HG03139 (cell line): ENCODE results near the gene KIT.

ENCODE experiments used
- ATAC-seq: cut with Tn5 transposase; IDR thresholded peaks from one replicate; pipeline ENCODE4 v1.9.1; 2021; ENCODE audit not compliant: unreplicated experiment

The KIT gene

DNA sequence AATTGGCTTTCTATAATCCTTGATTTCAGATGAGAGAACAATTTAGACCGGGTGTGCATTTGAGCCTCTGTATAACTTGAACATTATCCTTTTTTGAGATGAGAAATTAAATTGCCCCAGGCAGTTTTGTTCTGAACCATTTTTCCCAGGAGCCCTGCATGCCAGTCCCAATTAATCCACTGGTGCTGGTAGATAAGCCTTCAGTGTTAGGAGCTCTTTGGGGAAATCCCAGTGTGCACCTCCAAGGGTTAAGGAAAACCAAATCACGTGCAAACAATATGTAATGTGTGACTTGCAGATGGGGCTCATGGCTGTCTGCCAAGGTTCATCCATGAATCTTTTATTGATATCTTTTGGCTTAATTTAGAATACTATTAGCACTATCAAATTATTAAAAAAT, 43.2 kb downstream of the KIT start:
- no peak for ATAC-seq

DNA sequence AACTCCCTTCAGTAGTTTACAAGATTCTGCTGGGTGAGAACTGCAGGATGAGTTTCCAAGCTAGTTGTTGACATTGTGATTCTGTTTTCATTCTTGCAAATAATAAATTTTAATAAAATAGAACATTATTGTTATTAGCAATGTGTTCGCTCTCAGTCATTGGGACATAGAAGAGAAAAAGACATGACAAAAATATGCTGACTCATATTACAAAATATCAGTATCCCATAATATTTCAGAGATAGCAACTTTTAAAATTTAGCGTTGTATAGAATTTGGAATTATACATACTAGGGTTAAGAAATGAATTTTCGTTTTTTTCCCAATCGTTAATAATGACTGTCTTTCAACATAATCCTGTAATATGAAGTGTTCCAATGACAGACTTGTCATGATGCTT, 45.4 kb downstream of the KIT start:
- ATAC-seq: no peak

DNA sequence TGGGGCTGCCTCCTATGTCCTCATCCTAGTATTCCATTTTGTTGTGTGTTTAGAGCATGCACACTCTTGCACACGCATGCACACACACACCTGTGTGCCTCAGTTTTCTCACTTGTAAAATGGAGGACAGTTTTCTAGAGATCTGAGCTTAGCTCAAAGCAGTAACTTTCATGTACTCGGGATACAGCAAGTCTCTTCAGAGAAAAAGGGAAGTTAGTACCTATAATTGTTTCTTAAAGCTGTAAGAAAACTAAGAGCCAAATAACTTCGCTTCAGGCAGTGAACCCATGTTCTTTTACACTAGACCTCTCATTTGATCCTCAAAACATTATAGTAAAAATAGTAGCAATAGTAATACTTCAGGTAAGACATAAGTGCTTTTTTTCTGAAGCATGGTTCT, 49.6 kb downstream of the KIT start:
- ATAC-seq: no peak

DNA sequence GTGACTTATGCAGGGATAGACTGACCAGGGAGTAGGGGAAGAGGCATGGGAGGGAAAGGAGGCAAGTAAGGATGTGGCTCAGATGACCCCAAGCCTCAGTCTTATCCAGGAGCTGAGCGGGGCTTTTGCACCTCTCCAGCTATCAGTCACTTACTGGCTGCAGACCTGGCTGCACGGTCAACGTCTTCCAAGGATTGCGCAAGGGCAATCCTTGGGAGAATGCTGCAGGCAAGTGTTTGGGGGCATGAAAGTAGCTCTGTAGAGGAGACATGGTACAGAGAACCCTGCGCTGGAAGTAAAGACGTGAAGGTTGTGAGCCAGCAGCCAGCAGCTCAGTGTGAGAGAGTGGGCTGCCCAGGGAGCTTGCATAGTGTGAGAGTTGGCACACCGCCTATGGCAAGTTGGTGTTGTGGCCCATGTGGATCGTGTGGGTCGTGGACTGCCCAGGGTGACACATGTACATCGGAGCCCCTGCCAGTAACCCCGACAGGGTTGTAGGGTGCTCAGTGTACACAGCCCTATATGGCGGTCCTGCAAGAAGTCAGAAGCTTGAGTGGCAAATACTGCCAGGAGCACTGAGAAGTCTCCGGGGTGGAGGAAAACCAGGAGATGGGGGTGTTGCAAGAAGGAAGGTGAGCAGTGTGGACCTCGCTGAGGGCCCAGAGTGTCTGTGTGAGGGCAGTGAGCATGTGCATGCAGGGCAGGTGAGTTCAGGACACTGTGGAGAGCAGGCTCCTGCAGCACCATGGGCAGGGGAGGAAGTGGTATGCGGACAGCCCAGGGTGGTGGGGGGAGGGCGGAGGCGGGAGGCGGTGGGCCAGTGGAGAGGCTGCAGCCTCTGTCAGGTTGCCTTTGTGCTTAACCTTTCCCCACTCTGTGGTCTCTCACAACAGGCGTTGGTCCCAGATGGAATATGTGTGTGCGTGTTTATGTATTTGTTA, 50.9 kb downstream of the KIT start:
- no peak for ATAC-seq

DNA sequence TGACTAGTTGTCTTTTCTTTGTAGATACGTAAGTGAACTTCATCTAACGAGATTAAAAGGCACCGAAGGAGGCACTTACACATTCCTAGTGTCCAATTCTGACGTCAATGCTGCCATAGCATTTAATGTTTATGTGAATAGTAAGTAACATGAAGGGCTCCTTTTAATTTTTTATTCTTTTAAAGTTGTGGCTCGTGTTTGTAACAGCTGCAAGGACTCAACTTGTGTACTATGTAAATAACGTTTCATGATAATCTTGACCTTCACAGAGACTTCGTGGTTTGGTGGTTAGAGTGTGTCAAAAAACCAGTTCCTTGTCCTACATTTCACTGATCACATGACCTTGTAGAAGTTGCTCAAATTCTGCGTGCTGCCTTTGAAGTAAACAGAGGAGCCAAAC, 51.6 kb downstream of the KIT start:
- no peak for ATAC-seq

DNA sequence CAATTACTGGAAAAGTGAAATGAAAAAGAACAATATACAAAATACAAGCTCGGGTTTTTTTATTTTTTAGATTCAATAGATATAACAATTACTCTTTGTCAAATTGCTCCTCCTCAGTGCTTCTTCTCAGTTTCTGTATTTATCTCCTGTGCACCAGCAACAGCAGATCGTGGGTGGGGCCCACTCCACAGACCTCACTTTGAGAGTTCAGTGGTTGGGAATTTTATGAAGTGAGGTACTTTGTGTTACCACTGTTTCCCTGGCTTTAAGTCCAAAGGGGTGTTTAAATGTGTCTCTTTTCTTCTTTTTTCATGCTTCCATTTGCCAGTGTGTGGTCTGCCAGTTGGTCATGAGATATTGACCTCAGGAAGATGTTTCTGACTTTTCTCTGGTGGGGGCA, 54.4 kb downstream of the KIT start:
- ATAC-seq: no peak

DNA sequence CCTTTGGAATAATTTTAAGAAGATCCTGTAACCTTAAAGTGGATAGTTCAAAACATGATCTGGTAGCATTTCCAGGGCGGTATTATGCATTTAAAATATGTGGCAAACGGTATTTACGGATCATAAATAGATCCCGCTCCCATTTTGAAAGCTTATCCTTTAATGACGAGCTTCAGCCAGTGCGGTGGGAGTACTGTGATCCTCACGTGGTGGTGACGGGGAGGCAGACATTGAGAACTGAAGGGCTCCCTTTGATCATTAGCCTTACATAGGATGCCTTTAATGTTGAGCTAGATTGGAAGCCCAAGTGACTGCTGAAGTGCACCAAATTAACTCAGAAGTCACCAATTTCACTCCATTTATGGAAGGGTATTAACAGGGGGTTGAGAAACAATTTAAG, 56.9 kb downstream of the KIT start:
- ATAC-seq: no peak

DNA sequence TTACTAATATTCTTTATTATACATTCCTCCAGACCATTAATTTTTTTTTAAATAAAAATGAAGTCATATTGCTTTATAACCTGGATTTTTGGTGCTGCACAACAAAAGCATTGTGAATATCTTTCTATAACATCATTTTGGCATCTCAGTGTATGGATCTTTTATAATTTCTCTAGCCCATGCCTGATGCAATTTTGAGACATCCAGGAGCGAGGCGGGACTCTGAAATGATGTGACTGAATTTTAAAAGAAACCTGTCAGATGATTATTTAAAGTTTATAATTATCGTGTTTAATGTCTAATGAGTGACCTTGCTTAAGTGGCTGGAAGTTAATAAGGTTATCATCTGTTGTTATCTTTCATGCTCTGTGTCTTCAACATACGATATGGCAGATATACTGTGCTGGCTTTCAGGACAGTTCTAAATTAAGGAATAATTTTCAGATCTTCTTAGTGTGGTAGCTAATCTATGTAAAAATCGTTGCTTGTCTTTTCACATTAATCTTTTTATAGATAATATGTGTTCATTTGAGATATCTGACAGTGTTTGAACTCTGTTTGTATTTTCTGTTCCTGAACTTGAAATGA, 58.8 kb downstream of the KIT start:
- no peak for ATAC-seq

DNA sequence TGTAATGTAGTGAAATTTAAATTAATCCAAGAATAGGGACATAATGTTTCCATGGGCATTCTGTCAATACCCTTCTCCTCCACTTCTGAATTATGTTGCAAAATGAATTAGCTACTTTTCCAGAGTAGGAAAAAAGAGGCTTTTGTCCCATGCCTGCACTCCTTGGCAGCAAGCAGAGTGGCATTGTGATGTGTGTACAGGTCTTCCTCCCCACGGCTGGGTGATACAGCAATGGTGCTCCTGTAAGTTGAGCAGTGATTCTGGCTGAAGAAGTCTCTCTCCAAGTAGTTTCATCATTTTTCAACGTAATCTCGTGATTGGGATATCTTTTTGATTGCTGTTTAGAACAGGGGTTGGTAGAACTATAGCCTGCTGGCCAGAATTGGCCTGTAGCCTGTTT, 59.9 kb downstream of the KIT start:
- no peak for ATAC-seq

DNA sequence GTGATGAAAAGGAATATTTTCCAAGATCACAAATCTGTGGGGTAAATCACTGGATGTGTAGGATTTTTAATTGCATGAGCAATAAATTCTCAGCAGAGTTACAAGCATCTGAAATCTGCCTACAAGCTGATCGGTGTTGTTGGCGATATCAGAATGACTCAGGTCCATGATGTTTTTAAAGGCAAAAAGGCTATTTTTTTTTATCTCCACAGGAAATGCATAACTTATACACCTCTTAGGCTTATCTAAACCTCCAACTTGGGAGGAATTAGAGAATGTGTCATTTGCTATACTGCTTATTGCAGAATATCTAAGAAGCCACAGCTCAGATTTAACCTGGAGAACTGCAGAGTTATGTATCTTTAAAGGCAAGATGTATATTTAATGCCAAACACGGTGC, 61.6 kb downstream of the KIT start:
- ATAC-seq: no peak

DNA sequence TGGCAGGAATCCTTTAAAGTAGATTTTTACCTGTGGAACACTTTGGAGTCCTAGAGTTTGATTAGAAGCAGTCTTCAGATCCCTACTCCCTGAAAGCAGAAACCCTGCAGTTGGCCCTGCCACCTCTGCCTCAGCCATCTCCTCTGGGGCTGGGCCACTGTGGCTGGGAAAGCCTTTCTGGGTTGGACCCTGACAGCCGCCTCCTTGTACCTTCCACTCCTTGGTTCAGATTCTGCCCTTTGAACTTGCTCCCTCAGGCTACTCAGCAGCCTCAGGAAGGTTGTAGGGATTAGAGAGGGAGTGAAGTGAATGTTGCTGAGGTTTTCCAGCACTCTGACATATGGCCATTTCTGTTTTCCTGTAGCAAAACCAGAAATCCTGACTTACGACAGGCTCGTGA, 65.5 kb downstream of the KIT start:
- no peak for ATAC-seq

DNA sequence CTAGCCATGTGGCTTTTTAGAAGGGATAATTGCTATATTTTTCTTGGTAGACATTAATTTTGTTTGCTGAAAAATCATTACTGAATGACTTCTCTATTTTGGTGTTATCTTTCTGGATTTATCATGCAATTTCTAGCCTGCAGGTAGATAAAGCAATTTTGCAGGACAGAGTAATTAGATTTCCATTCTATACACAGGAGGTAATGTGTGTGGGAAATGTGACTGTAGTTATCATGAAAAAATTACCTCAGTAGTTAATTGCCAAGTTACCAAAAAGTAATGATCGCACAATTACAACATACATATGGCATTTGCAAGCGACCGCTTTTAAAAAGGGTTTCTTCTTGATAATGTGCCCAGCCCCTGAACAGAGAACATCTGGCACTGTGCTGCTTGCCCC, 66.1 kb downstream of the KIT start:
- ATAC-seq: no peak

DNA sequence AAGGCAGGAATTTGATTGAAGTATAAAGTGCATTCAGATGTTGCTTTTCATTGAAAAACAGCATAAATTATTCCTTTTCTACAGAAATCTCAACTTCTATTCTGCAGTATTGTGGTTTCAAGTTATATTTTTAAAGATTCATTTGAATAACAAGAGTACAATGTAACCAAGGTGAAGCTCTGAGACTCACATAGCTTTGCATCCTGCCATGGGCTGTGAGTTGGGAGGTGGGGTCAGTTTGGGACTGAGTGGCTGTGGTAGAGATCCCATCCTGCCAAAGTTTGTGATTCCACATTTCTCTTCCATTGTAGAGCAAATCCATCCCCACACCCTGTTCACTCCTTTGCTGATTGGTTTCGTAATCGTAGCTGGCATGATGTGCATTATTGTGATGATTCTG, 69.2 kb downstream of the KIT start:
- no peak for ATAC-seq

DNA sequence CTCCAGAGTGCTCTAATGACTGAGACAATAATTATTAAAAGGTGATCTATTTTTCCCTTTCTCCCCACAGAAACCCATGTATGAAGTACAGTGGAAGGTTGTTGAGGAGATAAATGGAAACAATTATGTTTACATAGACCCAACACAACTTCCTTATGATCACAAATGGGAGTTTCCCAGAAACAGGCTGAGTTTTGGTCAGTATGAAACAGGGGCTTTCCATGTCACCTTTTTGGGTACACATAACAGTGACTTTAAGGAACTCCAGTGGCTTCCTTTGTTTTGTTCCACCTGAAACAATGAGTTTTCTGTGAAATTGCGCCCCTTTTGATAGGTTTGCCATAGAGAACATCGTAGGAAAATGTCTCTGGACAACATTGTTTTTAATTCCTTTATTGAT, 69.6 kb downstream of the KIT start:
- ATAC-seq: no peak

DNA sequence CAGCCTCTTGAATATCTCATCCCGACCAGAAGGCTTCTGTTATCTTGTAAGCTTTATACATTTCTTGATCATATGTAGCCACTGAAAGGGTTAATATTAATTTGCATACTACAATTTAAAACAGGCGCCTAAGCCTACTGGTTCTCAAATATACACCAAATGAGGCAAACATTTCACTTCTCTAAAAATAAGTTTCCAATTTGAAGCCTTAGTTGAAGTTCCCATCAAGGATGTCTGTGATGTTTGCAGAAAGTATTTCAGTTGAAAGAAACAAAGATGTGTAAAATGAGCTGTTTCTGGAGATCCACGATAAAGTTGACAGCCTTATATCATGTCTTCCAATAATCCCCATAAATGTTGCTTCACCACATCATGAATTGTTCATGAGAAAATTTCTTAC, 70.6 kb downstream of the KIT start:
- no peak for ATAC-seq

DNA sequence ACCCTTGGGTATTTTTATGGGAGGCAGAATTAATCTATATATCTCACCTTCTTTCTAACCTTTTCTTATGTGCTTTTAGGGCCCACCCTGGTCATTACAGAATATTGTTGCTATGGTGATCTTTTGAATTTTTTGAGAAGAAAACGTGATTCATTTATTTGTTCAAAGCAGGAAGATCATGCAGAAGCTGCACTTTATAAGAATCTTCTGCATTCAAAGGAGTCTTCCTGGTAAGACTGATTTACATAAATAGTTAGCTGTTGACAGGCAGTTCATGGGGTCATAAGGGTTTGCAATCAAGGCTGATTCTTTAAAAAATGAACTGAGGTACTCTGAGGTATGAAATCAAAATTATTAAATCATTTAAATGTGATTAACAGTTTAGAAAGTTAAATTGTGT, 71.5 kb downstream of the KIT start:
- ATAC-seq: no peak

DNA sequence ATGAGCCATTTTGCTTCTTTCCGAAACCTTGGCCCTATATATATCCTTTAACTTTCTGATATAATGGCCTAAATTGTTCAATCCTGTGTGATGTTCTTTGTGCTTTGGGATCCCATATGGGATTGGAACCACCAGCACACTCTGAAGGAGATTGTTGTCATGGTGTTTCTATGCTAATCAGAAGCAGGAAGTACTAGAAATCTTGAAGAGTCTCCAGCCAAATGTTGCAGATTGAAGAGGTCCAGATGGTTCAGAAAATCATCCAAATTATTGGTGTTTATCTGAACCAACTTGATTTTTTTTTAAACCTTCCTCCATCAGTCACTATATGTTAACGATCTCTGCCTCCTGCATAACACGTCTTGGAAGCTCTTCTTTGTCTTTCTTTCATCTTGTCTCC, 72.8 kb downstream of the KIT start:
- no peak for ATAC-seq

DNA sequence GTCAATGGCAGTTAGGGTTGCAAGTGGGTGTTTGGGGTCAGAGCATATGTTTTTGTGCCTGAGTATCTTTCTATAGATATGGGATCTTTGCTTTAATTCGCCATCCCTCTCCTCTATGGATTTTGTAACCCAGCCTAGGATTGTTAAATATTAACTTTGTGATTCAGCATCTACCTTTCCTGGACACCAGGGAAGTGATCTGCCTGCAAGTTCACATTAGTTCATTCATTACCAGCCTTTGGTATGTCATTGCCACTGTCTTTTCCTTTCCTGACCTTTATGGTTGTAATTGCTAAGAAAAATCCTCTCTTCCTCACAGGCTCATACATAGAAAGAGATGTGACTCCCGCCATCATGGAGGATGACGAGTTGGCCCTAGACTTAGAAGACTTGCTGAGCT, 73.8 kb downstream of the KIT start:
- no peak for ATAC-seq

DNA sequence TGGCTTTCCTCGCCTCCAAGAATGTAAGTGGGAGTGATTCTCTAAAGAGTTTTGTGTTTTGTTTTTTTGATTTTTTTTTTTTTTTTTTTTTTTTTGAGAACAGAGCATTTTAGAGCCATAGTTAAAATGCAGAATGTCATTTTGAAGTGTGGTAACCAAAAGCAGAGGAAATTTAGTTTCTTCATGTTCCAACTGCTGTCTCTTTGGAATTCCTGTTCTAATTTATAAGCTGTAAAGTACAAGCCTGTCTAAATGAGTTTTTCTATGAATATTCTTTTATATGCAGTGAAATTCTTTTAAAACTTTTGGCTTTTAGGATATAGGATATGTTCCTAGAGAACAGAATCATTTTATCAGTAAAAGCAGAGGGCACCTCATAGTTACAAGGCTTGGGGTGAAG, 74.2 kb downstream of the KIT start:
- ATAC-seq: no peak

DNA sequence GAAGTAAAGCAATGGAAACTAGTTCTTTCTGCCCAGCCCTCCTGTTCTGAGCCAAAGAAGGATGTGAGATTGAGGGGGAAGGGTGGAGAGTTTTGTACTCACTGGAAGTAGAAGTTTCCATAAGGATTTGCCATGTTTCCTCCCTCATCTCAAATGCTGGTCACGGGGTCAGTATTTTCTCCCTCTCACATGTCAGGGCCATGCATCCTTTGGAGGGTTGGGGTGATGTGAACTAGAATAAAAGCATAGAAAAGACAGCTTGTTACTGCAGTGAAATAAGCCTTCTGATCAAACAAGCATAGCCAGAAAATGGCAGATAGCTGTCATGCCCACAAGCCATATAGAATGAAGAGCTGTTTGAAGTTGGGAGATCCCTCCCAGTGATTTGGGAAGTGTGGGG, 79.7 kb downstream of the KIT start:
- no peak for ATAC-seq

DNA sequence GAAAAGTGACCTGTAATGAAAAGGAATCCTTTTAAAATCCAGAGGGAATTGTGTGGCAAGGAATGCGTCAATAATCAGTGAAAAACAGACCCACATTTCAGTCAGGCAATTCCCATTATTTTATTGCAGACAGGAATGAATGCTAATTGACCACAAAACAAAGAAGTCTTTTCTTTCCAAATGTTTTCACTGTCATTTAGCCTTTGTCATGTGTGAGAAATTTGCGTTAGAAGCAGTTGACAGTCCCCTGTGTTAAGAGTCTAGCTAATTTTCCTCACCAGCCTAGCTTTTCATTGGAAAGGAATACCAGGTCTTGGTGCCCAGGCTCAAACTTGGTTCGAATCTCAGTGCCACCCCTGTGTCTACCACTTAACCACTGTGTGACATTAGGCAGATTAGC, 83.4 kb downstream of the KIT start:
- no peak for ATAC-seq

DNA sequence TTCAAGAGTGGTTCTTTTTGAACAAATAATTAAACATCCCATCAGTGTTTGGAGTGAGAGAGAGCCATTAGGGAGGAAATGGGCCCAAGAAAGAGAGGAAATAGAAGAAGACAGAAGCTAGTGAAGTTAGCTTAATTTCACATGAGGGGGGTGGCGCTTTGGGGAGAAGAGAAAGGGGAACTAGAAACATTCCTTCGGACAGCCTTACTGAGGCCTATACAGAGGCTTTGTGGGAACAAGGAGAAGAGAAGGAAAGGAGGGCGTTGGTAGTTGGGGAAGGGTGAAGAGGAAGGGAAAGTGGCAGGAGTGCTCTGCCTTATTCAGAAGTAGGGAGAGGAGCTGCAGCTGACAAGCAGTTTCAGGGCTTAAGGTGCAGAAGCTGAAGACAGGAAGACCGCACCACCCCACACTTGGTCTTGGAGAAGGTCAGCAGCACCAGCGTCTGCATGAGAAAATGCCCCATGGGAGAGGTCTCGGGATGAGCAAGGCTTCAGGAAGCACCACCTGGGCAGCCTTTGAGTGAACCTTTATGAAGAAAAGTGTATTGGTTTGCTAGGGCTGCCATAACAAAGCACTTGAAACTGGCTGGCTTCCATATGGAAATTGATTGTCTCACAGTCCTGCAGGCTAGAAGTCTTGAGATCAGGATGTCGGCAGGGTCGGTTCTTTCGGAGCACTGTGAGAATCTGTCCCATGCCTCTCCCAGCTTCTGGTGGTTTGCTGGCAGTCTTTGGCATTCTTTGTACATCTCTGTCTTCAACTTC, 85.1 kb downstream of the KIT start:
- ATAC-seq: no peak
